K562 (cell line): ENCODE results near the gene CLDN20. TPM values are rescaled to one million over a fixed set of nuclear protein-coding genes. Genes with fewer than 3 reads are reported as not detected.

ENCODE experiments used
- ATAC-seq: fragments of 200-7000 bp; cut with Tn5 transposase; 3 replicates; pipeline ENCODE4 v1.9.1; 2020; ENCODE audit warnings: moderate library complexity
- BruUV-seq: library from RNA; stranded (reverse); fragments of 400-500 nt; replicated peaks from 2 replicates; lab custom pipeline; 2021; lab: Mats Ljungman, UMichigan
- CTCF ChIA-PET: fragments of 300-600 bp; formaldehyde crosslinking; extraction: SDS; loops from one replicate; lab custom pipeline; 2021; ENCODE audit warnings: low intra/inter-chr PET ratio; lab: Yijun Ruan, JAX
- POLR2A ChIA-PET: fragments of 300-600, 350-650 bp; sonication (Branson Sonifier 250); formaldehyde crosslinking; extraction: SDS; loops from one replicate; lab custom pipeline; 2021; ENCODE audit warnings: antibody characterized with exemption, inconsistent platforms; lab: Yijun Ruan, JAX
- DNase-seq, 4 experiments: peaks; one replicate each; pipeline versions ENCODE4 v3.0.0 to v3.0.0-alpha.2; 2011 to 2018; ENCODE audit warnings: low spot score in 3 of 4, mixed read lengths in 3 of 4; ENCODE audit errors: extremely low read depth in 1 of 4
- FAIRE-seq: peaks from 2 replicates; lab custom pipeline; 2011; peaks lifted over from hg19 to GRCh38; lab: Jason Lieb, UNC
- H2AFZ ChIP-seq: 2 replicates; pipeline ENCODE4 v1.6.0; 2011; ENCODE audit warnings: low read depth, low read length, control low read depth, inconsistent platforms
- H3K27ac ChIP-seq: fragments of 200-600 bp; 3 replicates; pipeline ENCODE4 v1.8.0; 2011; ENCODE audit warnings: low read depth, mild to moderate bottlenecking, control low read depth, inconsistent platforms, low read length, moderate library complexity, mixed read lengths; ENCODE audit errors: extremely low read depth
- H3K27me3 ChIP-seq, 2 experiments: fragments of 300-600 bp in 1 of 2; 2 replicates in 1 of 2; 3 replicates in 1 of 2; pipeline versions ENCODE4 v1.6.0 to v1.8.0; 2011; ENCODE audit warnings: inconsistent platforms in 2 of 2, low read length in 2 of 2, mild to moderate bottlenecking in 1 of 2, mixed read lengths in 1 of 2, moderate library complexity in 1 of 2; ENCODE audit not compliant: control insufficient read depth in 2 of 2, insufficient read depth in 2 of 2
- H3K36me3 ChIP-seq: fragments of 300-600 bp; 3 replicates; pipeline ENCODE4 v1.8.0; 2011; ENCODE audit warnings: mild to moderate bottlenecking, low read length, inconsistent platforms; ENCODE audit not compliant: control insufficient read depth, insufficient read depth
- H3K4me1 ChIP-seq, 2 experiments: fragments of 200-600 bp in 1 of 2; replicated peaks in 1 of 2; 2 replicates in 1 of 2; 3 replicates in 1 of 2; pipeline versions ENCODE4 v1.5.1 to v1.8.0; 2011; ENCODE audit warnings: inconsistent platforms in 2 of 2, low read length in 2 of 2, mild to moderate bottlenecking in 1 of 2, mixed read lengths in 1 of 2, moderate library complexity in 1 of 2; ENCODE audit not compliant: control insufficient read depth in 2 of 2, insufficient read depth in 2 of 2
- H3K4me2 ChIP-seq: 2 replicates; pipeline ENCODE4 v1.6.1; 2011; ENCODE audit warnings: low read length, control low read depth, inconsistent platforms, mixed read lengths; ENCODE audit not compliant: insufficient read depth
- H3K4me3 ChIP-seq: fragments of 200-600 bp; sonication (generic), shearing (Covaris generic); 2 replicates; pipeline ENCODE4 v1.5.1; 2016; ENCODE audit warnings: control low read depth, inconsistent platforms
- H3K79me2 ChIP-seq: fragments of 200-600 bp; 3 replicates; pipeline ENCODE4 v1.8.0; 2011; ENCODE audit warnings: low read length, inconsistent platforms; ENCODE audit not compliant: control insufficient read depth, insufficient read depth
- H3K9ac ChIP-seq, 2 experiments: 2 replicates each; pipeline versions ENCODE4 v1.6.0 to v1.6.1; 2011; ENCODE audit warnings: low read depth in 2 of 2, low read length in 2 of 2, control low read depth in 1 of 2, inconsistent platforms in 1 of 2, mild to moderate bottlenecking in 1 of 2, mixed read lengths in 1 of 2; ENCODE audit not compliant: insufficient read depth in 1 of 2
- H3K9me1 ChIP-seq: one replicate; pipeline ENCODE4 v1.6.0; 2011; ENCODE audit warnings: inconsistent platforms, mild to moderate bottlenecking, low read length, moderate library complexity; ENCODE audit not compliant: control insufficient read depth, insufficient read depth
- H3K9me3 ChIP-seq: replicated peaks from 2 replicates; pipeline ENCODE4 v1.5.1; 2011; ENCODE audit warnings: low read depth, low read length, inconsistent platforms; ENCODE audit not compliant: control insufficient read depth, insufficient read depth
- H4K20me1 ChIP-seq: replicated peaks from 2 replicates; pipeline ENCODE4 v1.6.1; 2011; ENCODE audit warnings: low read length, inconsistent platforms, mixed read lengths; ENCODE audit not compliant: control insufficient read depth, insufficient read depth
- ARNT ChIP-seq, 2 experiments: fragments of 450-650 bp; IDR thresholded peaks; 2 replicates each; pipeline ENCODE4 v1.6.1; 2016; ENCODE audit warnings: mild to moderate bottlenecking in 1 of 2
- KLF10 ChIP-seq: fragments of 250-450 bp; sonication (Bioruptor Pico); IDR thresholded peaks from 2 replicates; pipeline ENCODE4 v1.6.1; 2021; ENCODE audit warnings: matching md5 sums
- MEF2D ChIP-seq: conservative IDR thresholded peaks from 2 replicates; pipeline ENCODE4 v1.6.1; 2016; ENCODE audit warnings: low read depth, missing genetic modification characterization, missing compliant biosample characterization
- NCOA6 ChIP-seq: fragments of 450-650 bp; IDR thresholded peaks from 2 replicates; pipeline ENCODE4 v1.6.1; 2017; ENCODE audit warnings: mild to moderate bottlenecking
- TBL1XR1 ChIP-seq, 2 experiments: IDR thresholded peaks; 2 replicates each; pipeline ENCODE4 v1.6.1; 2012; ENCODE audit warnings: improper control_type of control experiment in 2 of 2, low read length in 2 of 2, mild to moderate bottlenecking in 1 of 2
- YY1 ChIP-seq, 3 experiments: IDR thresholded peaks; 2 replicates each; pipeline ENCODE4 v1.6.1; 2011; ENCODE audit warnings: low read length in 2 of 3, mild to moderate bottlenecking in 2 of 3, moderate library complexity in 2 of 3, borderline replicate concordance in 1 of 3, control low read depth in 1 of 3, low read depth in 1 of 3; ENCODE audit not compliant: insufficient read depth in 3 of 3, insufficient replicate concordance in 2 of 3, control insufficient read depth in 1 of 3, insufficient read length in 1 of 3; ENCODE audit errors: extremely low read depth in 1 of 3
- ZMIZ1 ChIP-seq, 2 experiments: fragments of 150-350 bp in 1 of 2; IDR thresholded peaks; 2 replicates each; pipeline ENCODE4 v1.6.1; 2012 to 2016; ENCODE audit warnings: low read depth in 2 of 2, low read length in 2 of 2, mild to moderate bottlenecking in 1 of 2, moderate library complexity in 1 of 2
- ZNF316 ChIP-seq: fragments of 450-650 bp; IDR thresholded peaks from 2 replicates; pipeline ENCODE4 v1.6.1; 2016
- ZNF57 ChIP-seq: fragments of 450-650 bp; formaldehyde crosslinking; IDR thresholded peaks from 2 replicates; pipeline ENCODE4 v1.4.0; 2020; ENCODE audit warnings: mild to moderate bottlenecking, moderate library complexity
- WGBS: fragments of 100-300 bp; shearing (Covaris generic); methylation state at CpG from one replicate; pipeline ENCODE4 v1.1.6; 2016; ENCODE audit warnings: low coverage, mixed read lengths; ENCODE audit not compliant: insufficient coverage; ENCODE audit errors: missing lambda C conversion rate; 5-methylcytosine and 5-hydroxymethylcytosine counted together
- in situ Hi-C: fragments of 300-500 bp; cut with MboI; formaldehyde crosslinking; loops from 4 replicates; pipeline ENCODE4 v1.15.0; 2018; ENCODE audit warnings: inconsistent platforms, mixed read lengths
- intact Hi-C: fragments of 100-400 bp; cut with micrococcal nuclease; formaldehyde crosslinking; loops from 2 replicates; pipeline ENCODE4 v1.14.2; 2022
- polyA plus RNA-seq, 8 experiments: library from polyadenylated mRNA; depleted of rRNA in 4 of 8; stranded (reverse) in 5 of 8; unstranded in 3 of 8; fragments of >200 nt; fragmentation: Nextera tagmentation in 2 of 8; fragmentation: Illumina TruSeq in 1 of 8; extraction: Ambion mirVana in 2 of 8; extraction: Trizol in 1 of 8; gene quantifications; 2 replicates each; pipeline versions ENCODE4 v1.2.1 to v1.2.3, GENCODE V29; 2011 to 2014; ENCODE audit warnings: inconsistent platforms in 1 of 8, missing spikeins in 1 of 8
- total RNA-seq, 7 experiments: library from RNA; depleted of rRNA in 6 of 7; stranded (reverse); fragments of >200 nt in 6 of 7; fragmentation: Illumina TruSeq in 2 of 7; extraction: Trizol in 2 of 7; gene quantifications; 2 replicates each; pipeline versions ENCODE4 v1.2.1 to v1.2.3, GENCODE V29; 2011 to 2021; ENCODE audit warnings: low replicate concordance in 1 of 7
- TF ChIP-seq, protein P1 (sequence below), 2 experiments: fragments of 450-650 bp in 1 of 2; sonication (generic) in 1 of 2; formaldehyde crosslinking in 1 of 2; IDR thresholded peaks in 1 of 2; conservative IDR thresholded peaks in 1 of 2; 2 replicates each; pipeline versions ENCODE4 v1.6.1 to v1.8.1; 2016 to 2023; ENCODE audit warnings: mild to moderate bottlenecking in 2 of 2, moderate library complexity in 2 of 2, inconsistent platforms in 1 of 2, missing genetic modification reagents in 1 of 2
- TF ChIP-seq, protein P2 (sequence below): sonication (generic); IDR thresholded peaks from 2 replicates; pipeline ENCODE4 v1.6.1; 2016
- TF ChIP-seq, protein P3 (sequence below): fragments of 450-650 bp; IDR thresholded peaks from 2 replicates; pipeline ENCODE4 v1.6.1; 2018; ENCODE audit not compliant: partially characterized antibody

Gene CLDN20
- total and polyA plus RNA-seq, 9 of the 15 experiments (the other 6 are each of a cell fraction or from before 2014, with no cell fraction given) = not detected

DNA sequence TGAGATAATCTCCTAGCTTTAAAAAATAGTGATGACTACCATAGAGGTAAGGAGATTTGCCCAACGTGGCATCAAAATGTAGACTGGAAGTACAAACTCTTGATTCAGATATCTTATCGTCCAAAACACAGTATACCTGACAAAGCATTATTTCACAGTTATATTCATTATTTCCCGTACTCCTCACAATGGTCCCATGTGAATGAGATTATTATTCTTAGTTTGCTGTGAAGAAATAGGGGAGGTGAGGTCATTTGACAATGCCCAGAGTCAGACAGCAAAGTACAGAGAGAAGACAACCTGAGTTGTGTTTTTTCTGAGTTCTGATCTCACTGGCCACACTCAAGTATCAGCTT, 51.7 kb downstream of the CLDN20 start:
- WGBS = 2% methylated on average over 3 of the region's 3 CpGs
- no peaks in the 10 kb centered on the region for H3K9me3 ChIP-seq
- no peaks in the 10 kb centered on the region for H4K20me1 ChIP-seq
- peaks cover 4 to 7% of the 10 kb centered on the region in 2 experiments; a peak in 3 of 5 replicates for H3K4me1 ChIP-seq
- DNase-seq (peak in 1 of 4 experiments; percentile 45), ATAC-seq (no peak), FAIRE-seq (no peak)
- H3K27ac ChIP-seq = peak overlapping the region; percentile 94
- BruUV-seq = no TSS peak
- CTCF ChIA-PET = no interaction called here
- H3K27me3 ChIP-seq = no peaks in the 10 kb centered on the region
- in situ Hi-C loops (loop anchor here (25.0 kb wide), 1 partner anchor 1872 kb away; no protein-coding TSS in a partner anchor), intact Hi-C loops (loop anchor here (10.0 kb wide), 1 partner anchor 1369 kb away; no protein-coding TSS in a partner anchor)
- peak overlapping the region; percentile 88 for H3K4me3 ChIP-seq
- peak overlapping the region; percentile 98 for H2AFZ ChIP-seq
- H3K36me3 ChIP-seq = peaks cover 23% of the 10 kb centered on the region
- POLR2A ChIA-PET = interaction anchor here (0.6 to 1.5 kb wide), 7 partner anchors 8 to 161 kb away, joined by 3 to 6 read pairs (median 4); no protein-coding TSS in a partner anchor
- H3K79me2 ChIP-seq = peaks cover 23% of the 10 kb centered on the region
- H3K9ac ChIP-seq = peak overlapping the region; percentile 33 to 88; a peak in 3 of 4 replicates
- peak overlapping the region; percentile 94 for H3K4me2 ChIP-seq
- no peaks in the 10 kb centered on the region for H3K9me1 ChIP-seq
- TF ChIP-seq TBL1XR1 (IDR thresholded peaks at IDR 0.05; ENCODE audit: low read length in 2 of 2) (no peak), MEF2D (tag) (no peak), ZNF316 (peak; percentile 92), NCOA6 (peak; percentile 39; the same call in 1 of the 2 replicates), KLF10 (CRISPR knock-in tag) (no peak), ZMIZ1 (IDR thresholded peaks at IDR 0.05; ENCODE audit: low read depth in 2 of 2, low read length in 2 of 2) (no peak), YY1 (IDR thresholded peaks at IDR 0.05; ENCODE audit: borderline replicate concordance in 1 of 3, control insufficient read depth in 1 of 3, extremely low read depth in 1 of 3, insufficient read depth in 3 of 3, insufficient read length in 1 of 3, insufficient replicate concordance in 2 of 3, low read depth in 1 of 3, low read length in 2 of 3) (no peak), ARNT (IDR thresholded peaks at IDR 0.05) (no peak), ZNF57 (CRISPR knock-in tag) (no peak)
- TF ChIP-seq, protein P1, sequence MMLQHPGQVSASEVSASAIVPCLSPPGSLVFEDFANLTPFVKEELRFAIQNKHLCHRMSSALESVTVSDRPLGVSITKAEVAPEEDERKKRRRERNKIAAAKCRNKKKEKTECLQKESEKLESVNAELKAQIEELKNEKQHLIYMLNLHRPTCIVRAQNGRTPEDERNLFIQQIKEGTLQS (IDR thresholded peaks at IDR 0.05) = peak; percentile 29; the same call in 1 of the 2 replicates
- TF ChIP-seq, protein P1 (CRISPR knock-in tag; conservative IDR thresholded peaks at IDR 0.05) = no peak
- TF ChIP-seq, protein P2, sequence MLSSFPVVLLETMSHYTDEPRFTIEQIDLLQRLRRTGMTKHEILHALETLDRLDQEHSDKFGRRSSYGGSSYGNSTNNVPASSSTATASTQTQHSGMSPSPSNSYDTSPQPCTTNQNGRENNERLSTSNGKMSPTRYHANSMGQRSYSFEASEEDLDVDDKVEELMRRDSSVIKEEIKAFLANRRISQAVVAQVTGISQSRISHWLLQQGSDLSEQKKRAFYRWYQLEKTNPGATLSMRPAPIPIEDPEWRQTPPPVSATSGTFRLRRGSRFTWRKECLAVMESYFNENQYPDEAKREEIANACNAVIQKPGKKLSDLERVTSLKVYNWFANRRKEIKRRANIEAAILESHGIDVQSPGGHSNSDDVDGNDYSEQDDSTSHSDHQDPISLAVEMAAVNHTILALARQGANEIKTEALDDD = no peak
- TF ChIP-seq, protein P3, sequence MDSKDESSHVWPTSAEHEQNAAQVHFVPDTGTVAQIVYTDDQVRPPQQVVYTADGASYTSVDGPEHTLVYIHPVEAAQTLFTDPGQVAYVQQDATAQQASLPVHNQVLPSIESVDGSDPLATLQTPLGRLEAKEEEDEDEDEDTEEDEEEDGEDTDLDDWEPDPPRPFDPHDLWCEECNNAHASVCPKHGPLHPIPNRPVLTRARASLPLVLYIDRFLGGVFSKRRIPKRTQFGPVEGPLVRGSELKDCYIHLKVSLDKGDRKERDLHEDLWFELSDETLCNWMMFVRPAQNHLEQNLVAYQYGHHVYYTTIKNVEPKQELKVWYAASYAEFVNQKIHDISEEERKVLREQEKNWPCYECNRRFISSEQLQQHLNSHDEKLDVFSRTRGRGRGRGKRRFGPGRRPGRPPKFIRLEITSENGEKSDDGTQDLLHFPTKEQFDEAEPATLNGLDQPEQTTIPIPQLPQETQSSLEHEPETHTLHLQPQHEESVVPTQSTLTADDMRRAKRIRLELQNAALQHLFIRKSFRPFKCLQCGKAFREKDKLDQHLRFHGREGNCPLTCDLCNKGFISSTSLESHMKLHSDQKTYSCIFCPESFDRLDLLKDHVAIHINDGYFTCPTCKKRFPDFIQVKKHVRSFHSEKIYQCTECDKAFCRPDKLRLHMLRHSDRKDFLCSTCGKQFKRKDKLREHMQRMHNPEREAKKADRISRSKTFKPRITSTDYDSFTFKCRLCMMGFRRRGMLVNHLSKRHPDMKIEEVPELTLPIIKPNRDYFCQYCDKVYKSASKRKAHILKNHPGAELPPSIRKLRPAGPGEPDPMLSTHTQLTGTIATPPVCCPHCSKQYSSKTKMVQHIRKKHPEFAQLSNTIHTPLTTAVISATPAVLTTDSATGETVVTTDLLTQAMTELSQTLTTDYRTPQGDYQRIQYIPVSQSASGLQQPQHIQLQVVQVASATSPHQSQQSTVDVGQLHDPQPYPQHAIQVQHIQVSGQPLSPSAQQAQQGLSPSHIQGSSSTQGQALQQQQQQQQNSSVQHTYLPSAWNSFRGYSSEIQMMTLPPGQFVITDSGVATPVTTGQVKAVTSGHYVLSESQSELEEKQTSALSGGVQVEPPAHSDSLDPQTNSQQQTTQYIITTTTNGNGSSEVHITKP = no peak
